Measurements from ENCODE around the gene GRIK3.

- TF ChIP-seq POLR2A (IDR thresholded peaks at IDR 0.05) (no peak), CTCF (IDR thresholded peaks at IDR 0.05) (no peak)
These were observed 198.0 kb downstream of the GRIK3 start for GRCh38 chr1:36836196-36836883.
